GM19463 (cell line): ENCODE data around the gene RFX8.
"Not testable (repeated sequence)": the region's sequence is repeated elsewhere in the genome, so short reads cannot be mapped to it uniquely, and the experiment has no call there.

Source experiments
- ATAC-seq: cut with Tn5 transposase; IDR thresholded peaks from one replicate; pipeline ENCODE4 v1.9.1; 2021; ENCODE audit warnings: mild to moderate bottlenecking, moderate library complexity; ENCODE audit not compliant: unreplicated experiment

RFX8 gene

GRCh38 chr2:101474731-101475384, at the start of gene RFX8:
TSS of gene RFX8 (minus strand) at chr2:101475112. CDS start at chr2:101466848, 8,264 bp downstream.
- no peak for ATAC-seq

- ATAC-seq, result no peak
Measured at GRCh38 chr2:101521487-101521886, 46.6 kb upstream of the RFX8 start.

GRCh38 chr2:101520246-101520645, 45.3 kb upstream of the RFX8 start:
- no peak for ATAC-seq

GRCh38 chr2:101518578-101519492, 43.9 kb upstream of the RFX8 start:
- no peak for ATAC-seq

- no peak for ATAC-seq
Measured at GRCh38 chr2:101517758-101518271, 42.9 kb upstream of the RFX8 start.

GRCh38 chr2:101516823-101517690, 42.1 kb upstream of the RFX8 start:
- no peak for ATAC-seq

GRCh38 chr2:101516349-101516748, 41.4 kb upstream of the RFX8 start:
- no peak for ATAC-seq

- no peak for ATAC-seq
Measured at GRCh38 chr2:101515477-101515876, 40.6 kb upstream of the RFX8 start.

- no peak for ATAC-seq
Measured at GRCh38 chr2:101512993-101513392, 38.1 kb upstream of the RFX8 start.

- no peak for ATAC-seq
Measured at GRCh38 chr2:101511381-101511780, 36.5 kb upstream of the RFX8 start.

GRCh38 chr2:101509499-101510284, 34.8 kb upstream of the RFX8 start:
- no peak for ATAC-seq

GRCh38 chr2:101508636-101509035, 33.7 kb upstream of the RFX8 start:
- no peak for ATAC-seq

- not testable (repeated sequence) for ATAC-seq
Measured at GRCh38 chr2:101505276-101505675, 30.4 kb upstream of the RFX8 start.

GRCh38 chr2:101504744-101505143, 29.8 kb upstream of the RFX8 start:
- not testable (repeated sequence) for ATAC-seq

- ATAC-seq, result no peak
Measured at GRCh38 chr2:101502095-101502494, 27.2 kb upstream of the RFX8 start.

- no peak for ATAC-seq
Measured at GRCh38 chr2:101501443-101501842, 26.5 kb upstream of the RFX8 start.

GRCh38 chr2:101500860-101501259, 25.9 kb upstream of the RFX8 start:
- no peak for ATAC-seq

GRCh38 chr2:101500180-101500579, 25.3 kb upstream of the RFX8 start:
- no peak for ATAC-seq

GRCh38 chr2:101496279-101496678, 21.4 kb upstream of the RFX8 start:
- no peak for ATAC-seq

GRCh38 chr2:101492936-101493473, 18.1 kb upstream of the RFX8 start:
- no peak for ATAC-seq
